ENCODE measurements around the gene TMEM115.

Gene TMEM115

DNA sequence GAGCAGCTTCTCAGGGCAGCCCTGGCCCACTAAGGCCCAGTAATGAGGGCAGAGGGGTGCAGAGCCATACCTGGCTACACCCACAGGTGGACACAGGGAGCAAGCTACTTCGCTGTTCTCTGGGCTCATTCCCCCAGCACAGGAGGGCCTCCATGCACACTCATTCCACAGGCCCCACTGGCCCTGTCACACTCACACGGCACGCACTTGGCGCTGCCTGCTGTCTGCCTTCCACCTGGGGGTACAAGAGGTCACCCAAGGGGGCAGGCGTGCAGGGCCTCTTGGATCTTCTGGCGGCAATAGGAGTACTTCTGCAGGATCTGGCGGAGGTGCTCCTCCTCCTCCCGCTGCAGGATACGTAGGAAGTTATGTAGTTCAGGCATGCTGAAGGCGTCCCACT lies 29.0 kb downstream of the TMEM115 start:
- DNase-seq: no peak

DNA sequence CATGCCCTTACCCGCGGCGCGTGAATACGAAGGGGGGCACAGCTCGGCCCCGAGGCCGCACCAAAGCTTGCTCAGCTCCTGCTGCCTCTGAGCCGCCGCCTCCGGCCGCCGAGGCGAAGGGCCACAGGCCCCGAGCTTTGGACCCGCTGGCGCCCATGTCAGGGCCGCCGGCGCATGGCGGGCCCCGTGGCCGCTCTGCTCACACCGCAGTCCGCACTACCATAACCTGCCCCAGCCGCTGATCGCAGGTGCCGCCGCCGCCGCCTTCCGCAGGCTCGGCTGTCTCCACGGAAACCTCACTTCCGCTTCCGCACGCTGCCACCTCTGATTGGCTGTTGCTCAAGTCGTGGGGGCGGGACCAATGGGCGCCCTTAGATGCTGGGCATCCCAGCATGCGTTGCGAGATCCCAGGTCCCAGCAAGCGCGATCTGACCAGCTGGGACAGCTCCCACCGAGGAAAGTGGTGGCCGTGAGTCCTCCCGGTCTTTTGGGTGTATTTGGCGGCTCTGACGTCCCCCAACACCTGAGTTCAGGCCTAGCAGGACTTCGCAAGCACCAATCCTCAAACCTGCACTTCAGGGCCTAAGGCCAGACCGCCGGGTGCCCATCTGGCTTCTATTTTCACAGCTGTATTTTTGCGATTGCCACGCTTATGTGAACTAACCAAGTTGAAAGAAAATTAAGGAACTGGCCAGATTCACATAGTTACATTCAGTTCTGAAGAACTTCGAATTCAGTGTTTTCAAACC lies 31.2 kb downstream of the TMEM115 start, which contains the start of gene TUSC2:
Gene TUSC2 (minus strand): TSS at position 281 of the 749 bp plus-strand sequence. CDS start 124 bp downstream, at position 157.
- peak; percentile 83 to 90 (median 86) for DNase-seq

DNA sequence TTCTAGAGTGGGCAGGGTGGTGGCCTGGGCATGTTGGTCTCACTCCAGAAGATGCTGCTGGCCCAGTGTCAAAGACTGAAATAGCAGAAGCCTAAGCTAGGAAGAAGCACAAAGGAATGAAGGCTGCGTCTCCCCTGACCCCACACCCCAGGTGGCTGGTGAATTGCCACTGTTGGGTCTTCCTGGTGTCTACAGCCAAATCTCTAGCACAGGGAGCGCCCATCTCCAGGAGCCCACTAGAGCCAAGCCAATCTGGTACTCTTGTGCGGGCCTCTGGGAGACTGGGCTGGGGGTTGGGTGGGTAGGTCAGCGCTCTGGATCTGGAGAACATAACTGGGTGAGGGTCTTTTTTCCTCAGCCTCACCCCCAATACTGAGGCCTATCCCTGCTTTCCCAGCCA lies 32.2 kb downstream of the TMEM115 start:
- DNase-seq: no peak

DNA sequence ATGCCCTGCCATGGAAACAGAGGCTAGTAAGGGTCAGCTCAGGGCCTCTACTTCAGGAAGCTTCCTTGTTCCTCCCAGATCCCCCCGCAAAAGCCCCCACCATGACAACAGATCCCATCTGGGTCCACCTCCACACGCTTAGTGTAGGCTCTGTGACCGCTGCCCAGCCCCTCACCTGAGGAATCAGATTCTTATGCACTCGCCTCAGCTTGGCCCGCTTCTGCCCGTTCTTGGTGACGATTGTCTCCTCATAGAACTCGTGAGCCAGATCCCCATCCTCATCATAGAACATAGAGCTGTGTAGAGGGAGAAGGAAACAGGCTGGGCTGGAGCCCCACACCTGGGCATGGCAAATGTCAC lies 33.2 kb downstream of the TMEM115 start:
- no peak for DNase-seq

DNA sequence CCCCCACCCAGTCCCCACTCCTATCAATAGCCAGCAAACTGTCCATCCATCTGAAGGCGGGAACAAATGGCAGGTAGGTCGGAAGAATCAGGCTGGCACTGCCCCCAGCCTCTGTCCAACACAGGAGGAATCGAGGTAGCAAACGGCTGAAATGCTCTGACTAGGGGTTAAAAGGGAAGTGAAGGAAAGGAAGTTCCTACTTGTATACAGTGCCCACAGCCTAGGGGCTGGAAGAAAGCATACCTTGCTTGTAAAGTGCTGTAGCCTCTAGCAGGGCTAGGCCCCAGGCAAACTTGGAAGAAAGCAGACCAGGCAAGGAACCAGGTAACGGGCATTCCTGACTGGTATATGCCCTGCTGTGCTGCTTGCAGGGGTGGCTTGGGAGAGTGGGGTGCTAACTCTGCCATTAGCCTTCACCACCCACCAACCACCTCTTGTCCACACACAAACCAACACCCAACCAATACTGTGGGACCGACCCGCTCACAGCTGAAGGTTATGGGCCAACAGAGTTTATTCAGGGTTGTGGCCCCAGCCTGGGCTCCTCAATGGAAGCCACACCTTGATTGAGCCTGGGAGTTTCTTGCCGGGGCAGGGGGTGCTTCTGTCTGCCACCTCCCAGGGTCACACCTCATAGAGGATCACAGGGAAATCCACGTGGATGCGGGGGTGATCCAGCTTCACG lies 33.7 kb downstream of the TMEM115 start:
- DNase-seq: no peak

DNA sequence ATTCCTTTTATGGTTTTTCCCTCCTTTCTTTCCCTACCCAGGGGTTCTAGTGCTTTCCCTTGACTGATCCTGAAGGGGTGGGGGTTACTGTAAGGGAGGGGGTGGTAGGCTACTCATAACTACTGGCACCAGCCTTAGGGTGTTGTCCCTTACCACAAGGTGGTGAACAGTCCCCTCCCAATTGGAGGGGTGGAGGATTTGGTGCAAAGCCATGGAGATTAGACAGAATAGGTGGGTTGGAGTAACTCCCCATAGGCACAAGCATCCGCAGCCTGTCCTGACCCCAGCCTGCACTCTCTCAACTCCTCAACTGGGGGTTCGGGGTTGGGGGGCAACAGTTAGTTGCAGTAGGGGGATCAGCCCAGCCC lies 34.2 kb downstream of the TMEM115 start:
- no peak for DNase-seq

DNA sequence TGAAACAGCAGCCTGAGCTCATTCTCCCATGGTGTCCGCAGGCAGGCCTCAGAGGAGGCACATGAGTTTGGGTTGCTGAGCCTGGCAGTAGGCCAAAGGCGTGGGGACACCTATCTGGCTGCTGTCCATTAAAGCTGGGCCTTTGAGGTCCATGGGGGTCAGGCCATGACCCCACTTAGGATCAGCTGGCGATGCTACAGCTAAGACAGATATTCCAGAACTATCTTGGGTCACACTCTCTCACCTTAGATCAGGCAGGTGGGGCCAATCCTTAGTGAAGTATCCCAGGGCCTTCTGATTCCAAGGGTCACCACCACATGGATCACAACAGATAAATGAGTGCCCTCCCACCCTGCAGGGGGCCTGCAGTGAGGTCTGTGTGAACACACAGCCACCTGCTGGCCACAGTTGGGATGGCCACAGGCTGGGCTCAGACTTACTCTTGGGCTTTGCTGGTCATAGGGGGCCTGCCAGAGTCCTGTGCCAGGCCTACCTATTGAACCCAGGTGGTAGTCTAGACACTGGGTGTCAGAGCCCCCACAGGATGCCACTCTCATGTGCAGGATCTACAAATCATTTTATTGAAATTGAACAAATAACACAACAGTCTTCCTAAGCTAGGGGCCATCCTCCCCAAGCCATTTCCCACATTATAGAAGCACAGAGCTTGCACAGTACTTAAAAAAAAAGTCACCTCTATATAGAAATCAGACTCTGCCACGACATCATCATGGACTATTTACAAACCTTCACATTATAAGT lies 34.8 kb downstream of the TMEM115 start:
- DNase-seq: peak in 3 of 4 experiments; percentile 30 to 43 (median 35)

DNA sequence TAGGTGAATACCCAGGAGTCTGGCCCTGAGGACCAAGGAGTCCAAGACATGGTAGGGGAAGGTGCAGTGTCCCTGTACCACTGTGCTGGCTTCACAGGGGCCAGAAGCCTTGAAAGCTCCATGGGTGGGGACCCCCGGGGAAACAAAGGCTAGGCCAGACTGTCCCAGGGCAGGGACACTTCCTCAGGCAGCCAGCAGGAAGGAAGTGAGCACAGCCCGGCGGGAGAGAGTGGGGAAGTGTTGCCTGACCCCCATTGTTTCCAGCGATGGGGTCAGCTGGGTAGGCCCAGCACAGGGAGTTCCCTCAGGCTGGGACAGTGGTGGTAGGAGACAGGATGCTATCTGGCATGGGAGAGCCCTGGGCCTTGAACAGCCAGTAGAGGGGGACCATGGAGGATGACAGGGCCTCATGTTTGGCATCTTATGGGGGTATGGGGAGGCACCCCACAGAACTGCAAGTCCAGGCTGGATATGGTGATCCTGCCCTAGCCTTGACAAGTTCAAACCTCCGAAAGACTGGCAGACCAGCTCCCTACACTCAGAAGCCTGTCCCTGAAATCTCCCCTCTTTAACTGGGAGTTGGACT lies 35.6 kb downstream of the TMEM115 start:
- DNase-seq: no peak

DNA sequence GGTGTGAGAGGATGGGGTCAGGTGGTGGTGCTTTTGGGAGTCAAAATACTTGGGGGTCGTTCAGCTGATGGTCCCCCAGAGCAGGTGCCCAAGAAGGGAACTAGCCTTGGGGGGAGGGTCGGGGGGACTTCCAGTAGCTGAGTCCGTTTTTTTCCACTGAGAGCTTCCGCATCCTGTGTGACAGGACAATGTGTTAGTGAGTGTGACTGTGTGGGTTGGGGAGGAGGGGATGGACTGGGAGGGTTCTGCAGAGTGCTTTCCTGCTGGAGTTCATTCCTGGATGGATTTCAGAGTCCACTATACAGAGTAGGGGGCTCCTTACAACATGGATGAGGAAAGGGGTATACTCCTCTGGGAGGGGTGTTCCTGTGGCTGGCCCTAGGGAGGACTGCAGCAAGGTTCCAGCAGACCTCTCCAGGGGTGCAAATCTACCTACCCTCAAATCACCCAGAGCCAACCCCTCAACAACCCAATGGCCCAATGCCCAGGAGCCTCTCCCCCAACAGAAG lies 36.2 kb downstream of the TMEM115 start:
- DNase-seq: no peak

DNA sequence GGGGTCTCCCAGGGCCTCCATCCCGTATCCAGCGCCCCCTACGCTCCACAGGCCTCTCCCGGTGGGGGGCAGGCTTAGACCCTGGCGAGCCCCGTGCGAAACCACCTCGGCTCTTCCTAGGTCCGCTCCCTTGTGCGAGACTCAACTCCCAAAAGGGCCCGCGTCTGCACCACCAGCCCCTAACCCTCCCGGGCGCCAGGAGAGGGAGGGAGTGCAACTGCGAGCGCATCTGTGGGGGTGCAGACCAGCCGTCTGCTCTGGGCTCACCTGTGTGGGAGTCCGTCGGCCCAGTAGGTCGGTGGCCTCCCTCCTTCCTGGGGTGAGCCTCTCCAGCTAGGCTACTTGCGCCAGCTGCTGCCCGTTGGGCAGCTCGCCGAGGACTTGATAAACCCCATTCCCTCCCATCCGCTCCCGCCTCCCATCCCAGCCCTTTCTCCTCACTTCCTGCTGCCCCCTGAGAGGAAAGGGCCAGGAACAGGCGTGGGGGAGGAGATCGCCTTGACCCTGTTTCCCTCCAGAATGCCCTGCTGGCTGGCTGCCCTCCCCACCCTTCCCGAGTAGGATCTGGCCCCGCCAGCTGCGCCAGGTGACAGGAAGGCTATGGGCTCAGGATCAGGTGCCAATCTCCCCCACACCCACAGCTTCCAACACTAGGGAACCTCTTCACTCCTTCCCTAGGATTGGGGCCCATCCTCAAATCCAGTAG lies 36.8 kb downstream of the TMEM115 start, which contains the start of gene HYAL2:
Gene HYAL2 (minus strand): TSS at position 360 of the 706 bp plus-strand sequence. CDS start 2,256 bp downstream, outside the sequence.
- no peak for DNase-seq

DNA sequence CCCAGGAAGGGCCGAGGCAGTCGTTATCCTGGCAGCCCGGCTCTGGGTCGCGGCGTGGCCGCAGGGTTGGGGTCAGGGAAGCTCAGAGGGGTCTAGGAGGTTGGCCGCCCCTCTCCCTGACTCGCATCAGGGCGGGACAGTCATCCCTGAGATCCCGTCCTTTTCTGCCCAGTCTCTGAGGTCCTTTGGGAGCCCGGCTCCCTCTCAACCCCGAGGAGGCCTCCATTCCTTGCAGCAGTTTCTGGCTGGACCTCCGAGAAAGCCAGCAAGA lies 37.3 kb downstream of the TMEM115 start:
- DNase-seq: no peak

DNA sequence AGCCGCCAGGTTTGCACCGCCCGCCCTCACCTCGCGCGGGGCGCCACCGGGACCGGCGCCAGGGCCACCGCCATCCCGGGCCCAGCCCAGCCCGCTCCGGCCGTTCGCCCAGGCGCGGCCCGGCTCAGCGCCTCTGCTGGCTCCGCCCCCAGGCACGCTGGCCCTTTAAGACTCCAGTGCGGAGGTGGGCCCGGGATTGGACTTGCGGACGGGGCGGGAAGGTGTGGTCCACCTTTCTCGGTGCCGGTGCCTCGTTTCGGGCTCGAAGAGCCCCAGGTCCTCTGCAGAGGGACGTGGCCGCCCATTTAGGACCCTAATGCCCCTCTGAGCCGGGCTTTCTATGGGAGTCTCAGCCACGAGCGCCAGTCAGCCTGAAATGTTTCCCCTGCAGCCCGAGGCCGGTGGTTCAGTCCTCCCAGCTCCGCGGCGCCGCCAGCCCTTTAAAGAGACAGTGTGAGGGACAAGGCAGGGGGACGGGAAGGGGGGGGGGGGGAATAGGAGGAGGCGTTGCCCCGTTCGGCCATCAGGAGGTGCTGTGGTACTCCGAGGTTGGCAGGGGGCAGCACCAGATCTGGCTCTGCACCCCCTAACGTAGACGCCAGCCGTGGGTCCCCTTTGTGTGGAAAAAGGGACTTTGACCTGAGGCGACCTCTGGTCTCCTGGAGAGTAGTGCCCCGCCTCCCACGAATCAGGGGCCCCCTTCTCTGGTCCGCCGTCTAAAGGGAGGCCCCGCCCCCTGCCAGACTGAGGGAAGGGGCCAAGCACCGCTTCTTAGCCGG lies 37.8 kb downstream of the TMEM115 start:
- peak; percentile 64 to 74 (median 72) for DNase-seq

DNA sequence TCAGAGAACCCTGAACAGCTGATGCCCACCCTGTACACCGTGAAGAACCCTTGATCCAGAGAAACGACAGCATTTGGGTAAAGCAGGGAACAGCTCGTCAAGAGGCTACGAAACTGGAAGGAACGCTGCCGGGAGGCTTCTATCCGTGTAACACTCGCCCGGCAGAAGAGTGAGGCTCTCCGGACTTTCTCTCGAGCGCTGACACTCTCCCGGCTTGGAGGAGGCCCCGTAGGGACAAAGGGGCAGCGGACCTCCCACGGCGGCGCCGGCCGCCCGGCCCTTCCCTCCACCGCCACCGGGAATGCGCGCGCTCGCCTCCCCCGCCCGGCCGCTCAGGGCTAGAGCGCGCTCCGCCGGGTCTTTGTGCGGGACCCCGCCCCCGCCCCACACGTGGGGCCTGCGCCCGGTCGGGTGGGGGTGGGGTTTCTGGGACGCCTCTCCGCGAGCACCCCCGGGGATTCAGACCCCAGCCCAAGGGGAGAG lies 38.4 kb downstream of the TMEM115 start:
- DNase-seq: peak in 3 of 4 experiments; percentile 56 to 60 (median 59)

DNA sequence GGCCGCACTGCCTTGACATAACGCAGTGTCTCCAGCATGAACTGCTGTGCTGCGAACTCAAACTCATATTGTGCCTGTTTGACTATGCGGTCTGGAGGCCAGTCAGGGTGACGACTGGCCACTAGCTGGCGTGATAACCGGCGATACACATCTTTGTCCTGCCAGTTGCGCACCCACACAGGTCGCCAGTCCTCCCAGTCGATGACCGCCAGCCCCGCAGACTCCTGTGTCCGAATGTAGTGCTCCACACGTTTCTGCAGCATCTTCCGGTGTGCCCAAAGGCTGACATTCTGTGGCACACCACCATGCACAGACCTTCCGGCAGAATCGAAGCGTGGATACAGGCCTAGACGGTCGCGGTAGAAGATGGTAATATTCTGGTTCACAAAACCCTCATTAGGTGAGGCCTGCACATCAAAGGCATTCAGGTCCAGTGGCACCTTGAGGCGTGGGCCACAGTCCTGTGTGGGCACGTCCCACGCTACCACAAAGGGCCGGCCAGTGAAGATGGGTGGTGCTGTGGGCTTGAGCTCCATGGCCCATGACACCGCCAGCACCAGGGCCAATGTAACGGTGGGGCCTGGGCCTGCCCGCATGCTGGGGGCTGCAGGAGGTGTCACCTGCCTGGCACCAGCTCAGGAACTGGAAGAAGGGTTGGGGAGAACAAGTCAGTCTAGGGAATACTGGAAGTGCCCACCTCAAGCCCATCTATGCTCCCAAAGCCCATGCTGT lies 39.3 kb downstream of the TMEM115 start:
- DNase-seq: no peak

DNA sequence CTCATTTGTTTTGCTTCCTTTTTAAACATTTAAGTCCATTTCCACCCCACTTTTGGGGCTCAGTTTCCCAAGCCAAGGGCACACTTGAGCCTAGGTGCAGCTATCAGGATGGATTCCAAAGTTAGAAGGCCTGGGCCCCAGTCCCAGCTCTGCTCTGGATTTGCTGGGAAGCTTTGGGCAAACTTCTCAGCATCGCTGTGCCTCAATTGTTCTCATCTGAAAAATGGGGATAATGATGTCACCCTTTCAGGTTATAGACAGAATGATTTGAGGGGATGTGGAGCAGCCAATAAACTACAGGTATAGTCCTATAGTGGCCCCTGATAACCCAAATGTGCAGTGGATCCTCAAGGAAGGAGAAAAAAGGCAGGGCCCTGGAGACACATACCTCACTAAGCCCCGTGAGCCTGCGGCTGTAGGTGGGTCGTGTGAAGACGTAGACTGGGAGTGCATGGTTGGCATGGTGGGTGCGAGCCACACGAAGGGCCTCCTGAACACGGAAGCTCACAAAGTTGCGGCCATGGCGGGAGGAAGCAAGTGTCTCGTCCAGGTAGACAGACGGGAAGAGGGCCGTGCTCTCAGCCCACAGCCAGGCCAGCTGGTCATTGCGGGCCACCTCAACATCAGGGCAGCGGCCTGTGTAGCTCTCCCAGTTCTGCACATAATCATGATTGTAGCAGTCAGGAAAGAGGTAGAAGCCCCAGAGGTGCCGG lies 40.0 kb downstream of the TMEM115 start:
- DNase-seq: no peak

DNA sequence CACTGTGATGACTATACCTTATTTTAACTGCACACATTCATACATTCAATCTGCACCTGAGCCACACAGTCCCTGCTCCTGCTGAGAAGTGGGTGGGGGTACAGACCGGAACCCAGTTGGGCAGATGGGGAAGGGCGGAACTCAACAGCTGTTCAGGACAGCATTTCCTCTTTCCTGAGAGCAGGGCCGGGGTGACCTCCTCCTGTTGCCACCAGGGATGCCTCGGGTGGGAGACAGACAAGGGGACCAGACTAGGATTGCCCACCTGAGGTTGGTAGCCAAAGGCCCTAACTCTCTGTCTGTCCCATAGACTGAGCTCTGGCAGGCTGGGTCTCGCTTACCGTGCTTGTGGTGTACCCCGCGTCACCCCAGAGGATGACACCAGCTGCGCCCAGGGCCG lies 40.7 kb downstream of the TMEM115 start:
- DNase-seq: no peak

DNA sequence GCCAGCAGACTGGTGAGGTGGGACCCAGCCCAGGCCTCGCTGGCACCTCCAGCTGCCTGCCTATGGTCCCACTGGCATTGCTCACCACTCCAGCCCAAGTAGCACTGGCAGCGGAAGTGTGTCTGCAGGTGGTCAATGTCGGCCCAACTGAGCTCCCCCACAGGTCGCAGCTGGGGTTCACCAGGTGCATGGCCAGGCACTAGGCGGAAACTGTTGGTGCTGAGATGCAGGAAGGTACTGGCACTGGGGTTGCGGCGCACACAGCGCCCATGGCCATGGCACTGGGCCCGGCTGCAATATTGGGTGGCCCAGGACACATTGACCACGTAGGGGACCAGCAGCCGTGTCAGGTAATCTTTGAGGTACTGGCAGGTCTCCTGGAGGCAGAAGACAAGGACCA lies 41.2 kb downstream of the TMEM115 start:
- DNase-seq: no peak

DNA sequence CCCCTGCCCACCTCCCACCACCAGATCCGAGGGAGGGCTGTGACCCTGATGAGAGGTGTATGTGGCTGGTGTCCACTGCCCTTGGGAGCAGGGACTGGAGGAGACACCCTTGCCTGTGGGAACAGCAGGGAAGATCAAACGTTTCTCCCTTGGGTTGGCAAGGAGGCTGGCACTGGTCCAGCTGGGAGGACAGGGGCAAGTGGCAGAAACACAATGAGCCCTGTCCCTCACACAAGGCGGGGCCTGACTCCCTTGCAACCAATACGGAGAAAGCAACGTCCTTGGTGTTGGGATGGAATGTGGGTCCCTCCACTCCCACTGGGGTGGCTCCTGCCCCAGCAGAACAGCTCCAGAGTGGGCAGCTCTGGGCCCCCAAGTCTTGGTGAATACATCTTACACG lies 42.0 kb downstream of the TMEM115 start:
- no peak for DNase-seq

DNA sequence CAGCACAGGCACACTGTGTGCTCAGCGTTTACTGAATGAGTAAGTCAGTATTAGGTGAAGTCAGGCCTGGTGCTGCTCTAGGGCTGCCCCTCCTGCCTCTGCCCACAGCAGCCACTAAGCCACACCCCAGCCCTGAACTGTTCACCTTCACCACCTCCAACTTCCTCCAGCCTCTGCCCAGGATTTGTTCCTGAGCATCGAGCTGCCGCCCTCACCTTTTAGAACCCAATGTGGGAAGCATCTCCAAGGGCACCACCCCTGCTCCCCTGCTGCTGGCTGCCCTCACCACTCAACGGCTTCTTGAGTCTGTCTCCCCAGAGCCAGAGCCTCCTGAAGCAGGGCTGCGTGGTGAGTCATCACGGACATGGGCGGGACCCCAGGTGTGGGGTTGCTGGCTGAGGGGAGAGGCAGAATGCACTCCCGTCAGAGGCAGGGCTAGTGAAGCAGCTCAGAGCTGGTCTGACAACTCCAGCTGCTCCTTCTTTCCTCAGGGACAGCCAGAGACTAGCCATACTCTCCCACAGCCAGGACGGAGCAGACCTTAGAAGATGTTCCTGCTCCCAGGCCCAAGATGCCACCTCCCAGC lies 42.6 kb downstream of the TMEM115 start:
- DNase-seq: peak in 3 of 4 experiments; percentile 18 to 45 (median 30)

DNA sequence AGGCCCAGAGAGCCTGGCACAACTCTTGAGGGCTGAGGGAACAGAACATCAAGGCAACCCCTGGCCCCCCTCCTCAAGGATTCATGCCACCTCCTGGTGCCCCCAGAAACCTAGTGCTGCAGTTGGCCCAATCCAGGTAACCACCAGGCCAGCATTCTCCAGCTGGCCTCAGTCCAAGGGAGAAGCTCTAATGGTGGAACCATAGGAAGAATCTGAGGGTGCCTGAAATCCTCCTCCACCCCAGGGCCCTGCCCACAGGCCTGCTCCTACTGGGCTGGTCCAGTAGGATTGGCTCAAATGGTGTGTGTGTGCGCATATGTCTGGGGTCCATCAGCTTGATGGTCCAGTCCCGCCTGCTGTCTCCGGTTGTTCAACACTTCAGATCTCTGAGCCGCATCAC lies 44.5 kb downstream of the TMEM115 start:
- DNase-seq: no peak
